AG04449 (cell line): ENCODE measurements around the gene TTBK1.
A peak's percentile ranks its signal among the peaks of the same experiment; 100 is the strongest.

Experiments
- CTCF ChIA-PET: fragments of 350-600 bp; formaldehyde crosslinking; extraction: SDS; loops from one replicate; lab custom pipeline; 2021; ENCODE audit warnings: antibody characterized with exemption; lab: Yijun Ruan, JAX
- POLR2A ChIA-PET: fragments of 400-600, 350-600 bp; formaldehyde crosslinking; extraction: SDS; loops from one replicate; lab custom pipeline; 2020; ENCODE audit warnings: antibody characterized with exemption, inconsistent platforms; lab: Yijun Ruan, JAX
- DNase-seq: peaks from one replicate; pipeline ENCODE4 v3.0.0-alpha.2; 2010; ENCODE audit warnings: low read depth, low spot score
- H3K4me3 ChIP-seq: 2 replicates; pipeline ENCODE4 v1.5.1; 2011; ENCODE audit warnings: low read depth, mild to moderate bottlenecking, control low read depth, low read length
- TF ChIP-seq, protein P1 (sequence below): IDR thresholded peaks from one replicate; pipeline ENCODE4 v1.5.1; 2011; ENCODE audit warnings: mild to moderate bottlenecking, moderate library complexity, low read length, control low read depth, inconsistent platforms; ENCODE audit not compliant: insufficient read depth; ENCODE audit errors: missing control alignments

Gene TTBK1

GRCh38 chr6:43308990-43309477 lies 65.8 kb downstream of the TTBK1 start:
- H3K4me3 ChIP-seq = peak overlapping the region; percentile 49
- no peak for DNase-seq
- ChIA-PET POLR2A (interaction anchor here (0.6 kb wide), 1 partner anchor 959 kb away, joined by 4 read pairs; no protein-coding TSS in a partner anchor), CTCF (interaction anchor here (0.7 to 1.3 kb wide), 5 partner anchors 11 to 48 kb away, joined by 3 to 7 read pairs (median 3); partner anchors contain the start of gene SLC22A7)
- TF ChIP-seq, protein P1, sequence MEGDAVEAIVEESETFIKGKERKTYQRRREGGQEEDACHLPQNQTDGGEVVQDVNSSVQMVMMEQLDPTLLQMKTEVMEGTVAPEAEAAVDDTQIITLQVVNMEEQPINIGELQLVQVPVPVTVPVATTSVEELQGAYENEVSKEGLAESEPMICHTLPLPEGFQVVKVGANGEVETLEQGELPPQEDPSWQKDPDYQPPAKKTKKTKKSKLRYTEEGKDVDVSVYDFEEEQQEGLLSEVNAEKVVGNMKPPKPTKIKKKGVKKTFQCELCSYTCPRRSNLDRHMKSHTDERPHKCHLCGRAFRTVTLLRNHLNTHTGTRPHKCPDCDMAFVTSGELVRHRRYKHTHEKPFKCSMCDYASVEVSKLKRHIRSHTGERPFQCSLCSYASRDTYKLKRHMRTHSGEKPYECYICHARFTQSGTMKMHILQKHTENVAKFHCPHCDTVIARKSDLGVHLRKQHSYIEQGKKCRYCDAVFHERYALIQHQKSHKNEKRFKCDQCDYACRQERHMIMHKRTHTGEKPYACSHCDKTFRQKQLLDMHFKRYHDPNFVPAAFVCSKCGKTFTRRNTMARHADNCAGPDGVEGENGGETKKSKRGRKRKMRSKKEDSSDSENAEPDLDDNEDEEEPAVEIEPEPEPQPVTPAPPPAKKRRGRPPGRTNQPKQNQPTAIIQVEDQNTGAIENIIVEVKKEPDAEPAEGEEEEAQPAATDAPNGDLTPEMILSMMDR = no peak

GRCh38 chr6:43310134-43310533 lies 66.9 kb downstream of the TTBK1 start:
- CTCF ChIA-PET = interaction anchor here (1.2 to 1.3 kb wide), 2 partner anchors 24 to 49 kb away, joined by 3 to 4 read pairs; no protein-coding TSS in a partner anchor
- POLR2A ChIA-PET = no interaction called here
- DNase-seq = no peak
- TF ChIP-seq, protein P1 = no peak
- H3K4me3 ChIP-seq = no peak overlapping the region

- ChIA-PET CTCF (no interaction called here), POLR2A (no interaction called here)
- no peak for DNase-seq
- no peak overlapping the region for H3K4me3 ChIP-seq
- TF ChIP-seq, protein P1 = no peak
Observed at GRCh38 chr6:43310624-43311023, 67.3 kb downstream of the TTBK1 start.

DNA sequence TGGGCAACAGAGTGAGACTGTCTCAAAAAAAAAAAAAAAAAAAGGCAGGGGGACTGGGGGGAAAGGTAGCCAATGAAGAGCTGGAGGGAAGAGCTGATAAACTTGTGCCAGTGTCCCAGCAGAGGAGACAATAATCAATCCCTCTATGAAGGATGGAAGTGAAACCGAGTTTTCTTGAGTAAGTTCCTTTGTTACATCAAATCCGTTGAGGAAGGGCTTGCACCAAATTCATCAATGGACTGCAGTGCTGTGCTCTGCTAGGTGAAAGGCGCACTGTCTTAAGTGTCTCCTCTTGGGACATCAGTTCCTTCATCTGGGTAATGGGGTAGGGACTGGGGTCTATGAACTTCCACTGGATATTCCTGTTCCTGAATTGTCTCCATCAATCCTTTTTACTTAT lies 68.4 kb downstream of the TTBK1 start:
- TF ChIP-seq, protein P1 = no peak
- ChIA-PET POLR2A (no interaction called here), CTCF (interaction anchor here (0.7 kb wide), 1 partner anchor 25 kb away, joined by 4 read pairs; no protein-coding TSS in a partner anchor)
- no peak overlapping the region for H3K4me3 ChIP-seq
- no peak for DNase-seq

DNA sequence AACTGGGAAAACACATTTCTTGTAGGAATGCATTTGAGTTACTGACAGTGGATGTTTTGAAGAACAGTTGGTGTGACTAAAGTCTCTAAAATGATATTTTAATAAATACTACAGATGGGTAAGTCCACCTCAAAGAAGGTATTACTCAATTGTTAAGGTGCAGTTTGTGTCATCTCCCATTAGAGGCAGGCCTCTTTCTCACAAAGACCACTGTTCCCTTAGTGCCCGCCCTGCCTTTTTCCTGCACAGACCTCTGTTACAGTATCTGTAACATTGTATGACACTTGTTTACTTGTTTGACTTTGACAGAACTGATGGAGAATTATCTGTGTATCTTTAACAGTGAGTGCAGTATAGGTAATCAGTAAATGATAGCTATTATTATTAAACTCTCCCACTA lies 70.5 kb downstream of the TTBK1 start:
- POLR2A ChIA-PET = no interaction called here
- H3K4me3 ChIP-seq = no peak overlapping the region
- no peak for DNase-seq
- CTCF ChIA-PET = interaction anchor here (0.7 to 3.8 kb wide), 5 partner anchors 17 to 193 kb away, joined by 3 to 25 read pairs (median 3); partner anchors contain the start of gene DNPH1
- TF ChIP-seq, protein P1 = no peak

- ChIA-PET POLR2A (no interaction called here), CTCF (interaction anchor here (1.4 to 2.9 kb wide), 2 partner anchors 16 to 56 kb away, joined by 8 to 15 read pairs; no protein-coding TSS in a partner anchor)
- TF ChIP-seq, protein P1 = no peak
- H3K4me3 ChIP-seq = no peak overlapping the region
- no peak for DNase-seq
Observed at GRCh38 chr6:43318011-43318410, 74.7 kb downstream of the TTBK1 start.
